ENCODE measurements around the gene OR52M1.
A peak's percentile ranks its signal among the peaks of the same experiment; 100 is the strongest.
"Not testable (repeated sequence)": the region's sequence is repeated elsewhere in the genome, so short reads cannot be mapped to it uniquely, and the experiment has no call there.

Gene OR52M1

GRCh38 chr11:4544891-4545290 lies at the start of gene OR52M1:
Gene OR52M1 (plus strand): TSS chr11:4545191. CDS start chr11:4545191, 0 bp downstream.
- DNase-seq (ENCODE audit: low read depth in 1 of 2, low spot score in 1 of 2): no peak

GRCh38 chr11:4495487-4495886 lies 49.5 kb upstream of the OR52M1 start:
- no peak for DNase-seq (ENCODE audit: low read depth in 1 of 2, low spot score in 1 of 2)

DNA sequence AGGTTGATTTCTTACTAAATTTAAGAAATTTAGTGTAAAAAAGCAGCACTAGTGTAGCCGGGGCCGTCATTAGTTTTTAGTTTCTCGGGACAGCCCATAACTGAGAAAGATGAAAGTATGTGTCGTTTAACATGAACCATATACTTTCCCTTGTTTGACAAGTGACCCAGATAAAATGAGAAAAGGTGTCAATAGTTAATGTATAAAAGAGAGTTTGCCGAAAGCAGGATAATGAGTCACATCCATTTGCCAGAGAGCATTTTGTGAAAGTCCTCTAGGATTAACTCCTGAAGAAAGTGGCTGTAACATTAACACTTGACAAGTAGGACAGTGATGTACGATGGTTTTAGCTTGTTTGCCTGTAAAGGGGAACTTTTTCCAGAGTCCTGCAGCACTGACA lies 49.0 kb upstream of the OR52M1 start:
- DNase-seq (ENCODE audit: low read depth in 1 of 2, low spot score in 1 of 2): no peak

GRCh38 chr11:4496557-4497248 lies 48.3 kb upstream of the OR52M1 start:
- no peak for DNase-seq (ENCODE audit: low read depth in 1 of 2, low spot score in 1 of 2)

DNA sequence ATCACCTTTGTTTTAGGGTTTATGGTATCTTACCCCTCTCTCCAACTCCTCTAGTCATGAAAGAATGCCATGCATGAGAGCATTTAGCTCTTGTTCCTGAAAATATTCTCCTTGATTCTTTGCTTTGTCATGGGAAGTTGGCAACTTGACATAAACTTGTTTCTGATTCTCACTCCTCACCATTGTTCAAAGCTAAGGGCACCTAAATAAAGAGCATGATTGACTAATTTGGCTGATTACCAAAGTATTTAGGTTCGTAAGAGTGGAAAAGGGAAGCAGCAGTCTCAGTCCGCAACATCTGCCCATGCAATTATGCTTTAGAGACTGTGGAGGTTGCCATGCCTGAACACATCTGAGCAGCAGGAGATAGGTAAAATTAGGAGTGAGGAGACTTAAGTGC lies 36.1 kb upstream of the OR52M1 start:
- DNase-seq (ENCODE audit: low read depth in 1 of 2, low spot score in 1 of 2): no peak

GRCh38 chr11:4511282-4512245 lies 33.4 kb upstream of the OR52M1 start:
- no peak for DNase-seq (ENCODE audit: low read depth in 1 of 2, low spot score in 1 of 2)

DNA sequence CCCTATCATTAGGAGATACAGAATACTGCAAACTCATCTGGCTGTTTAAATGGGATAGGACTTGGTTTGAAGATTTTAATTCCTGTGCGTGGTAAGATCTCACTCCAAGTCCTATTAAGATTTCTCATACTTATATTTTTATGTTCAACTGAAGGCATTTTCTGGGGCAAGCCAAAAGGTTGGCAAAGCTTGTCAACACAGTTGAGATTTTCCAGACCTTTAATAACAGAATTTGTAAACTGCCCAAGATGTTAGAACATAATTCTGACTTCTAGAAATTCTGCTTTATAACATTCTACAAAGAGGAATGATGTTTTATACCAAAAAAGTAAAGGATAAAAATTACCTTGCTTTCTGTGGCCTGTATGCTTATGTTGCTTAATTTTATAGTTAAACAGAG lies 30.8 kb upstream of the OR52M1 start:
- DNase-seq (ENCODE audit: low read depth in 1 of 2, low spot score in 1 of 2): no peak

DNA sequence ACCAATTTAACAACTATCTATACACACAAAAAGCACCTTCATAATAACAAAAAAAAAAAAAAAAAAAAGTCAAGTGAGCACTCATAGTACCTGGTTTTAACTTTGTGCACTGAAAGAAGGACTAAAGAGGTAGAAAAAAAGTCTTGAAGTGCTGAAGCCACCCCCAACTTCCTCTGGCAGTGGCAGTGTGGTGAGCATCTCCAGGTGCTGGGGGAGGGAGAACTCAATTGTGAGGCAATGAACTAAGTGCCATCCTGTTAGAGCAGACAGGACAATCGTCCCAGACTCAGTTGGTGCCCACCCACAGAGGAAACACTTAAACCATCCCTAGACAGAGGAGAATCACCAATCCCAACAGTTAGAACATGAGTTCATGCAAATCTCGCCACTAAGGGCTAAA lies 22.7 kb upstream of the OR52M1 start:
- no peak for DNase-seq (ENCODE audit: low read depth in 1 of 2, low spot score in 1 of 2)

- DNase-seq (ENCODE audit: low read depth in 1 of 2, low spot score in 1 of 2): no peak
Measured at GRCh38 chr11:4522752-4523151, 22.2 kb upstream of the OR52M1 start.

- no peak for DNase-seq (ENCODE audit: low read depth in 1 of 2, low spot score in 1 of 2)
Measured at GRCh38 chr11:4523666-4524065, 21.3 kb upstream of the OR52M1 start.

DNA sequence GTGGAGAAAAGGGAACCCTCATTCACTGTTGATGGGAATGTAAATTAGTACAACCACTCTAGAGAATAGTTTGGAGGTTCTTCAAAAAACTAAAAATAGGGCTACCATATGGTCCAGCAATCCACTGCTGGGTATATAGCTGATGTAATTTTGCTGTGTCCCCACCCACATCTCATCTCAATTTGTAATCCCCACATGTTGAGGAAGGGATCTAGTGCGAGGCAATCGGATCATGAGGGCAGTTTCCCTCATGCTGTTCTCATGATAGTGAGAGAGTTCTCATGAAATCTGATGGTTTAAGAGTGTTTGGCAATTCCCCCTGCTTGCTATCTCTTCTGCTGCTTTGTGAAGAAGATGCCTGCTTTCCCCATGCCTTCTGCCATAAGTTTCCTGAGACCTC lies 17.1 kb upstream of the OR52M1 start:
- no peak for DNase-seq (ENCODE audit: low read depth in 1 of 2, low spot score in 1 of 2)

- DNase-seq (ENCODE audit: low read depth in 1 of 2, low spot score in 1 of 2): not testable (repeated sequence)
Measured at GRCh38 chr11:4531686-4532085, 13.3 kb upstream of the OR52M1 start.

- peak in 1 of 2 donors; percentile 10 for DNase-seq (ENCODE audit: low read depth in 1 of 2, low spot score in 1 of 2)
Measured at GRCh38 chr11:4539603-4540219, 5.3 kb upstream of the OR52M1 start.

- no peak for DNase-seq (ENCODE audit: low read depth in 1 of 2, low spot score in 1 of 2)
Measured at GRCh38 chr11:4541071-4541470, 3.9 kb upstream of the OR52M1 start.

DNA sequence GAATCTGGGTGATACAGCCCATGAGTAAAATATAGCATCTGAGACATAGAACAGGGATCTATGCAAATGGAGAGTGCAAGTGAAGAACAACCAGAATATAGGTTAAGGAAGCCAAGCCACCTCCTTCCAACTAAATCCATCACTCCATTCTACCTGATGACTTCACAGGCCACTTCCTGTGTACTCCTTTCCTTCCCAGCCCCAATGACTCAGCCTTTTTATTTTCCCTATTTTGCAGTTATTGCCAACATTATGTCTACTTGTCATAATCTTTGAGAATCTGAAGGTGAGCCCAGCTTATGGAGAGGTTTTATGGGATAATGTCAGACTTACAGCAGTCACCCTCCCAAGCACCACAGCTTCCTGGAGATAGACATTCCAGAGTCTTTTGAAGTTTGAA lies 1.4 kb upstream of the OR52M1 start:
- no peak for DNase-seq (ENCODE audit: low read depth in 1 of 2, low spot score in 1 of 2)

DNA sequence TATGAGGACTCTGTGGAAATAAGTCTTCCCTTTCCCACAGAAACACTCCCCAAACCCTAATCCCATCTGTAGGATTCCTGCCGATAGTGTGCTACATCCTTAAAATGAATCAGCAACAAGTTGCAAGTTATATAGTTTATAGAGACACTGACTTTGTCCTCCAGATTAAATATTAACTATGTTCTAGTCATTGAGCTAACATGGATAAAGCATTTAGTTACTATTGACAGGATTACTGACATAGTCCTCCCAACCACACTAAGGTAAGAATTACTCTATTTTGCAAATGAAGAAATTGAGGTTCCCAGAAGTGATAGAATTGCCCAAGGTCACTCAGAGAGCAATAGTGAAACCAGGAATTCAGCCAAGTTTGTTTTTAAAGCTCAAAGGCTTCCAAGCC lies 1.9 kb downstream of the OR52M1 start:
- DNase-seq (ENCODE audit: low read depth in 1 of 2, low spot score in 1 of 2): no peak

GRCh38 chr11:4547416-4547815 lies 2.4 kb downstream of the OR52M1 start:
- no peak for DNase-seq (ENCODE audit: low read depth in 1 of 2, low spot score in 1 of 2)

DNA sequence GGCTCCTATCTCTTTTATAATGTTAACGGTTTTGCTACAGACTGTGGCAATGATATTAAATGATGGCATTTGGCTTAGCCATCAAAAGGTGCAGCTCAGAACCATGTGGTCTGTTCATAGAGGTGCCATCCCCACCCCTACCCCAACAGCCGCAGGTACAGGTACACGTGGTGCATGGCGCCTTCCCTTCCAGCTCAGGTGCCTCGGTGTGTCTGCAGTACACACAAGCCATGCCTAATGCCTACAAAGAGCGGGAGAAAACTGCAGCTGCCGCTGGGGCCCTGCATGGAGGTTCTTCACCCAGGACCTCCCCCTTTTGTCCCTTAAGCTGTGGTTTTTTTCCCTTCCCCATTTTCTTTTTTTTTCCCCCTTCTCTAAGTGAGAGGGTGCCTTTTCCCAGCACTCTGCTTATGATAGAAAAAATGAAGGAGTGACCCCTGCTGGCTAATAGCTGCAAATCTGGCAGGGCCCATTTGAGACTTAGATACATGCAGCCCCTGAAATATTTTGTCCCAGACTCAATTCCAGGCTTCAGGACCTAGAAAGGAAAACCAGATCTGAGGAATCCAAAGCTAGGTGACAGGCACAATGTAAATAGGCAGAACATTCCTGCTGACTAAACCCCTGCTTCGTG lies 6.5 kb downstream of the OR52M1 start:
- no peak for DNase-seq (ENCODE audit: low read depth in 1 of 2, low spot score in 1 of 2)

DNA sequence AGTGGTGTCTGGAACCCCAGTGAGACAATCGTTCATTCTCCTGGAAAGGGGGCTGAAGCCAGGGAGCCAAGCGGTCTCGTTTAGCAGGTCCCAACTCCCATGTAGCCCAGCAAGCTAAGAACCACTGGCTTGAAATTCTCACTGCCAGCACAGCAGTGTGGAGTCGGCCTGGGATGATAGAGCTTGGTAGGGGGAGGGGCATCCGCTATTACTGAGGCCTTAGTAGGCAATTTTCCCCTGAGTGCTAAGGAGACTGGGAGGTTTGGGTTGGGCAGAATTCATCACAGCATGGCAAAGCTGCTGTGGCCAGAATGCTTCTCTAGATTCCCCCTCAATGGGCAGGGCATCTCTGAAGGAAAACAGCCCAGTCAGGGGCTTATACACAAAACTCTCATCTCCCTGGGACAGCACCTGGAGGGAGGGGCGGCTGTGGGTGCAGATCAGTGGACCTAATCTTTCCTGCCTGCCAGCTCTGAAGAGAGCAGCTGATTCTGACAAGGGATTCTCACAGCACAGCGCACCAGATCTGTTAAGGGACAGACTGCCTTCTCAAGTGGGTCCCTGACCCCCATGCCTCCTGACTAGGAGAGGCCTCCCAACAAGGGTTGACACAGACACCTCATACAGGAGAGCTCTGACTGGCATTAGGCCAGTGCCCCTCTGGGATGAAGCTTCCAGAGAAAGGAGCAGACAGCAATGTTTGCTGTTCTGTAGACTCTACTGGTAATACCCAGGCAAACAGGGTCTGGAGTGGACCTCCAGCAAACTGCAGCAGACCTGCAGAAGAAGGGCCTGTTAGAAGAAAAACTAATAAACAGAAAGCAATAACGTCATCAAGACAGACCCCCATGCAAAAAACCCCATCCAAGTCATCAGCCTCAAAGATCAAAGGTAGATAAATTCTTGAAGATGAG lies 14.8 kb downstream of the OR52M1 start:
- DNase-seq (ENCODE audit: low read depth in 1 of 2, low spot score in 1 of 2): no peak

GRCh38 chr11:4560467-4560866 lies 15.5 kb downstream of the OR52M1 start:
- no peak for DNase-seq (ENCODE audit: low read depth in 1 of 2, low spot score in 1 of 2)
